Left renal pelvis (tissue), 4 donors: Measurements from ENCODE around the gene TBR1. TPM values are rescaled to one million over a fixed set of nuclear protein-coding genes. Genes with fewer than 3 reads are reported as not detected.

ENCODE experiments used
- DNase-seq, 4 donors: peaks; one replicate each; pipeline ENCODE4 v3.0.0-alpha.2; 2013; ENCODE audit warnings: low read depth in 4 of 4, low spot score in 3 of 4
- polyA plus RNA-seq, 4 donors: library from polyadenylated mRNA; unstranded; fragments of 120-200 nt; gene quantifications; one replicate each; pipeline ENCODE4 v1.2.1, GENCODE V29; 2013; ENCODE audit not compliant: insufficient read length in 4 of 4

The TBR1 gene
- polyA plus RNA-seq, 4 donors, result 0.03 TPM; not detected in 3

- DNase-seq, result no peak
Observed at GRCh38 chr2:161414042-161415033, 1.8 kb upstream of the TBR1 start.

- no peak for DNase-seq
Observed at GRCh38 chr2:161415034-161415986, 787 bp upstream of the TBR1 start.

- no peak for DNase-seq
Observed at GRCh38 chr2:161416708-161417437, 776 bp downstream of the TBR1 start.

GRCh38 chr2:161417438-161418274 lies 1.6 kb downstream of the TBR1 start:
- no peak for DNase-seq

GRCh38 chr2:161418275-161418714 lies 2.2 kb downstream of the TBR1 start:
- no peak for DNase-seq

- DNase-seq, result no peak
Observed at GRCh38 chr2:161418715-161419637, 2.9 kb downstream of the TBR1 start.

- no peak for DNase-seq
Observed at GRCh38 chr2:161419638-161420190, 3.6 kb downstream of the TBR1 start.

GRCh38 chr2:161420406-161421074 lies 4.4 kb downstream of the TBR1 start:
- DNase-seq, result no peak

GRCh38 chr2:161421686-161422085 lies 5.6 kb downstream of the TBR1 start:
- DNase-seq, result no peak

- no peak for DNase-seq
Observed at GRCh38 chr2:161422816-161423403, 6.8 kb downstream of the TBR1 start.

- DNase-seq, result no peak
Observed at GRCh38 chr2:161423421-161424393, 7.6 kb downstream of the TBR1 start.

GRCh38 chr2:161424394-161424769 lies 8.3 kb downstream of the TBR1 start:
- no peak for DNase-seq

- DNase-seq, result no peak
Observed at GRCh38 chr2:161424891-161425727, 9.0 kb downstream of the TBR1 start.

- no peak for DNase-seq
Observed at GRCh38 chr2:161425728-161426454, 9.8 kb downstream of the TBR1 start.
